WTC11 (cell line): ENCODE data around the gene TRABD2A.

Source experiments
- CREB1 ChIP-seq: sonication (generic); formaldehyde crosslinking; IDR thresholded peaks from 2 replicates; pipeline ENCODE4 v1.8.0; 2023; ENCODE audit warnings: mild to moderate bottlenecking, missing genetic modification reagents
- E2F4 ChIP-seq: sonication (generic); formaldehyde crosslinking; IDR thresholded peaks from 2 replicates; pipeline ENCODE4 v1.8.1; 2022; ENCODE audit warnings: low read depth, mild to moderate bottlenecking, moderate library complexity, missing genetic modification reagents, borderline replicate concordance
- GABPB1 ChIP-seq: sonication (generic); formaldehyde crosslinking; IDR thresholded peaks from 2 replicates; pipeline ENCODE4 v1.8.1; 2023; ENCODE audit warnings: mild to moderate bottlenecking, missing genetic modification reagents
- NFATC4 ChIP-seq: fragments of 250-450 bp; sonication (Bioruptor Pico); IDR thresholded peaks from 2 replicates; pipeline ENCODE4 v1.9.0; 2021; ENCODE audit warnings: mild to moderate bottlenecking
- OVOL2 ChIP-seq: fragments of 250-450 bp; sonication (Bioruptor Pico); IDR thresholded peaks from 2 replicates; pipeline ENCODE4 v1.9.0; 2021; ENCODE audit warnings: mild to moderate bottlenecking, borderline replicate concordance
- USF2 ChIP-seq: sonication (generic); formaldehyde crosslinking; IDR thresholded peaks from 2 replicates; pipeline ENCODE4 v1.8.1; 2023; ENCODE audit warnings: mild to moderate bottlenecking, missing genetic modification reagents, moderate library complexity
- ZBTB21 ChIP-seq: sonication (generic); formaldehyde crosslinking; IDR thresholded peaks from 2 replicates; pipeline ENCODE4 v1.8.1; 2023; ENCODE audit warnings: mild to moderate bottlenecking, missing genetic modification reagents, borderline replicate concordance
- ZBTB43 ChIP-seq: sonication (generic); formaldehyde crosslinking; IDR thresholded peaks from 2 replicates; pipeline ENCODE4 v1.8.1; 2023; ENCODE audit warnings: mild to moderate bottlenecking, missing genetic modification reagents
- ZNF121 ChIP-seq: sonication (generic); formaldehyde crosslinking; IDR thresholded peaks from 2 replicates; pipeline ENCODE4 v1.8.0; 2023; ENCODE audit warnings: missing genetic modification reagents
- ZSCAN18 ChIP-seq: fragments of 250-450 bp; sonication (Bioruptor Pico); IDR thresholded peaks from 2 replicates; pipeline ENCODE4 v2.1.2; 2022; ENCODE audit warnings: mild to moderate bottlenecking, moderate library complexity
- TF ChIP-seq, protein P1 (sequence below): fragments of 250-450 bp; sonication (Bioruptor Pico); IDR thresholded peaks from 2 replicates; pipeline ENCODE4 v1.9.0; 2021; ENCODE audit warnings: mild to moderate bottlenecking
- TF ChIP-seq, protein P2 (sequence below): fragments of 200-600 bp; IDR thresholded peaks from 2 replicates; pipeline ENCODE4 v1.8.0; 2022; ENCODE audit warnings: antibody characterized with exemption
- TF ChIP-seq, protein P3 (sequence below): sonication (generic); formaldehyde crosslinking; IDR thresholded peaks from 2 replicates; pipeline ENCODE4 v1.8.0; 2022; ENCODE audit warnings: mild to moderate bottlenecking, missing genetic modification reagents
- TF ChIP-seq, protein P4 (sequence below): fragments of 250-450 bp; sonication (Bioruptor Pico); IDR thresholded peaks from 2 replicates; pipeline ENCODE4 v1.9.0; 2021; ENCODE audit warnings: moderate library complexity, mild to moderate bottlenecking, inconsistent platforms, borderline replicate concordance

DNA sequence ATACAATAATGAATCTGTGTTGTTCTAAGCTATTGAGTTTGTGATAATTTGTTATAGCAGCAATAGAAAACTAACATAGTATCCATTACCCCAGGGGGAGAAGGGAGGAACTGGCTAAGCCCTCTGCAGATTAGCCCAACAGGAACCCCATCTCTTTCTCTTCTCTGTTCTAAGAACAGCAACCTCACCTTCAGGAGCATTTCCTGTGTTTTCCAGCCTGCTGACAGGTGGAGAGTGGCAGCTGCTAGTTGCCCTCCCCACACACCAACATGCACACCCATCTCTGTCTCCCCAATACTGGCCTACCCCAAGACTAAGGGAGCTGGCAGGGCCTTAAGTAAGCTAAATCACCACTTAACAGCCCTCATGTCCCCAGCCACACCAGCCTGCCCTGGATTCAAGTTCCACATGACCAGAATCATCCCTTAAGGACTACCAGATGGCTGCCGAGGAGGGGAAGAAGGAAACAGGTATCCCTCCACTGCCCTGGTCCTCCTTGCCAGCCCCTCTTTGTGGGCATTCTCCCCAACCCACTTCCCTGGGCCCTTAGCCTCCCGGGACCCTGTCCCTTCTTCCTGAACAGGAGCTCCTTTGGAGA, 52.8 kb downstream of the TRABD2A start:
- TF ChIP-seq ZNF121 (CRISPR knock-in tag): no peak
- no peak for TF ChIP-seq ZBTB21 (CRISPR knock-in tag)
- TF ChIP-seq, protein P1, sequence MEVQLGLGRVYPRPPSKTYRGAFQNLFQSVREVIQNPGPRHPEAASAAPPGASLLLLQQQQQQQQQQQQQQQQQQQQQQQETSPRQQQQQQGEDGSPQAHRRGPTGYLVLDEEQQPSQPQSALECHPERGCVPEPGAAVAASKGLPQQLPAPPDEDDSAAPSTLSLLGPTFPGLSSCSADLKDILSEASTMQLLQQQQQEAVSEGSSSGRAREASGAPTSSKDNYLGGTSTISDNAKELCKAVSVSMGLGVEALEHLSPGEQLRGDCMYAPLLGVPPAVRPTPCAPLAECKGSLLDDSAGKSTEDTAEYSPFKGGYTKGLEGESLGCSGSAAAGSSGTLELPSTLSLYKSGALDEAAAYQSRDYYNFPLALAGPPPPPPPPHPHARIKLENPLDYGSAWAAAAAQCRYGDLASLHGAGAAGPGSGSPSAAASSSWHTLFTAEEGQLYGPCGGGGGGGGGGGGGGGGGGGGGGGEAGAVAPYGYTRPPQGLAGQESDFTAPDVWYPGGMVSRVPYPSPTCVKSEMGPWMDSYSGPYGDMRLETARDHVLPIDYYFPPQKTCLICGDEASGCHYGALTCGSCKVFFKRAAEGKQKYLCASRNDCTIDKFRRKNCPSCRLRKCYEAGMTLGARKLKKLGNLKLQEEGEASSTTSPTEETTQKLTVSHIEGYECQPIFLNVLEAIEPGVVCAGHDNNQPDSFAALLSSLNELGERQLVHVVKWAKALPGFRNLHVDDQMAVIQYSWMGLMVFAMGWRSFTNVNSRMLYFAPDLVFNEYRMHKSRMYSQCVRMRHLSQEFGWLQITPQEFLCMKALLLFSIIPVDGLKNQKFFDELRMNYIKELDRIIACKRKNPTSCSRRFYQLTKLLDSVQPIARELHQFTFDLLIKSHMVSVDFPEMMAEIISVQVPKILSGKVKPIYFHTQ (CRISPR knock-in tag): no peak
- TF ChIP-seq, protein P2, sequence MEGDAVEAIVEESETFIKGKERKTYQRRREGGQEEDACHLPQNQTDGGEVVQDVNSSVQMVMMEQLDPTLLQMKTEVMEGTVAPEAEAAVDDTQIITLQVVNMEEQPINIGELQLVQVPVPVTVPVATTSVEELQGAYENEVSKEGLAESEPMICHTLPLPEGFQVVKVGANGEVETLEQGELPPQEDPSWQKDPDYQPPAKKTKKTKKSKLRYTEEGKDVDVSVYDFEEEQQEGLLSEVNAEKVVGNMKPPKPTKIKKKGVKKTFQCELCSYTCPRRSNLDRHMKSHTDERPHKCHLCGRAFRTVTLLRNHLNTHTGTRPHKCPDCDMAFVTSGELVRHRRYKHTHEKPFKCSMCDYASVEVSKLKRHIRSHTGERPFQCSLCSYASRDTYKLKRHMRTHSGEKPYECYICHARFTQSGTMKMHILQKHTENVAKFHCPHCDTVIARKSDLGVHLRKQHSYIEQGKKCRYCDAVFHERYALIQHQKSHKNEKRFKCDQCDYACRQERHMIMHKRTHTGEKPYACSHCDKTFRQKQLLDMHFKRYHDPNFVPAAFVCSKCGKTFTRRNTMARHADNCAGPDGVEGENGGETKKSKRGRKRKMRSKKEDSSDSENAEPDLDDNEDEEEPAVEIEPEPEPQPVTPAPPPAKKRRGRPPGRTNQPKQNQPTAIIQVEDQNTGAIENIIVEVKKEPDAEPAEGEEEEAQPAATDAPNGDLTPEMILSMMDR: no peak
- TF ChIP-seq USF2 (CRISPR knock-in tag): no peak
- no peak for TF ChIP-seq ZBTB43 (CRISPR knock-in tag)
- no peak for TF ChIP-seq OVOL2
- no peak for TF ChIP-seq CREB1
- TF ChIP-seq NFATC4 (CRISPR knock-in tag): no peak
- TF ChIP-seq, protein P3, sequence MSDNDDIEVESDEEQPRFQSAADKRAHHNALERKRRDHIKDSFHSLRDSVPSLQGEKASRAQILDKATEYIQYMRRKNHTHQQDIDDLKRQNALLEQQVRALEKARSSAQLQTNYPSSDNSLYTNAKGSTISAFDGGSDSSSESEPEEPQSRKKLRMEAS (CRISPR knock-in tag): no peak
- TF ChIP-seq GABPB1: no peak
- TF ChIP-seq ZSCAN18 (CRISPR knock-in tag): no peak
- TF ChIP-seq E2F4 (CRISPR knock-in tag): no peak
- TF ChIP-seq, protein P4, sequence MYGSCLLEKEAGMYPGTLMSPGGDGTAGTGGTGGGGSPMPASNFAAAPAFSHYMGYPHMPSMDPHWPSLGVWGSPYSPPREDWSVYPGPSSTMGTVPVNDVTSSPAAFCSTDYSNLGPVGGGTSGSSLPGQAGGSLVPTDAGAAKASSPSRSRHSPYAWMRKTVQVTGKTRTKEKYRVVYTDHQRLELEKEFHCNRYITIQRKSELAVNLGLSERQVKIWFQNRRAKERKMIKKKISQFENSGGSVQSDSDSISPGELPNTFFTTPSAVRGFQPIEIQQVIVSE: no peak
